ENCODE data around the gene ADAMTS2. TPM values are rescaled to one million over a fixed set of nuclear protein-coding genes. Genes with fewer than 3 reads are reported as not detected.

Gene ADAMTS2
- total RNA-seq, 1 donor from 2014 or later: 1.2 TPM

DNA sequence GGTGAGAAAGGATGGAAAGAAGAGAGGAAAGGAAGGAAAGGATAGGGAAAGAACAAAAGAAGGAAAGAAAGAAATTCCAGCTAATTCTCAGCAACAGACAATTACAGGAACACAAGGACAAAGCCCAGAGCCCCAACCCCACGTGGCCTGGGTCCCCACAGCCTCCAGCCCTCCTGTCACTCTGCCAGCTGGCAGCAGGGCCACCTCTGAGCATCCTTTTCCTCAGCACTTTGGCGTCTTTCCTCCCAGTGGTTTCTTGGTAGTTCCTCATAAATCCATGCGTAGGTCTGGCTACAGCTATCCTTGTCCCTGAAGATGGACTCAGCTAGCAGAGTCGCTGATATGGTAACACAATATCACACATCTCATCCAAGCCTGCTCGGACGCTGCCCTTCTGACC, 28.3 kb downstream of the ADAMTS2 start:
- Histone ChIP-seq H3K4me1 (peaks cover 23% of the 10 kb centered on the region), H3K4me3 (no peak overlapping the region), H4K20me1 (ENCODE audit: low read depth) (no peaks in the 10 kb centered on the region), H3K79me2 (ENCODE audit: low read depth) (no peaks in the 10 kb centered on the region), H3K27me3 (no peaks in the 10 kb centered on the region), H2AFZ (replicated peaks) (no peak overlapping the region), H3K36me3 (no peaks in the 10 kb centered on the region), H3K27ac (no peak overlapping the region), H3K4me2 (no peak overlapping the region), H3F3A (ENCODE audit: low read depth) (peaks cover 13% of the 10 kb centered on the region), H3K9me3 (ENCODE audit: low read depth) (no peaks in the 10 kb centered on the region), H3K9ac (no peak overlapping the region)
- peak overlapping the region; percentile 35 for H3K4me3 Mint-ChIP-seq
- peaks cover 2% of the 10 kb centered on the region for H3K36me3 Mint-ChIP-seq
- peaks cover 38% of the 10 kb centered on the region for H3K4me1 Mint-ChIP-seq
- TF ChIP-seq CTCF (IDR thresholded peaks at IDR 0.05) (no peak), EZH2 (IDR thresholded peaks at IDR 0.05) (no peak)
- no peak for DNase-seq (ENCODE audit: low spot score)
- no peak overlapping the region for H3K27ac Mint-ChIP-seq
- peaks cover 15% of the 10 kb centered on the region for H3K27me3 Mint-ChIP-seq (ENCODE audit: insufficient read depth, low read depth)
- H3K9me3 Mint-ChIP-seq: peaks cover 6% of the 10 kb centered on the region

DNA sequence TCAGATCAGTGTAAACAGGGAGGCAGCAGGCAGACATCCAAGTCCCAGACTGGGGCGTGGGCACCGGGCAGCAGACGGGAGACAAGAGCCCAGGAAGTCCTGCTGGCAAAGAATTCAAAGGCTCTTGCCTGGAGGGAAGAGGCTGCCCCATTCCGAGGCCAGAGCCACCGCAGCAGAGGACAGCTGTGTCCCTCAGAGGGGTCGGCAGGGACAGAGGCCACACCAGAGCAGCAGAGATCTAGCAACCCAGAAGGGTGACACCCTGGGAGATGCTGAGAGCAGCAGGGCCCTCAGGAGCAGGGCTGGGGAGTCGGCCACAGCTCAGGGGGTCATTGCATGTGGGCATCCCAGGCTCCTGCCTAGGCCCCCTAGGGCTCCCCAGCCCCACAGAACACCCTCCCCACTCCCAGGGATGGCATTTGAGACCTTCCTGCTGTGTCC, 29.1 kb downstream of the ADAMTS2 start:
- H3K27ac Mint-ChIP-seq: no peak overlapping the region
- Histone ChIP-seq H3F3A (ENCODE audit: low read depth) (peaks cover 13% of the 10 kb centered on the region), H3K79me2 (ENCODE audit: low read depth) (no peaks in the 10 kb centered on the region), H3K36me3 (no peaks in the 10 kb centered on the region), H3K4me2 (no peak overlapping the region), H3K4me3 (no peak overlapping the region), H3K9ac (no peak overlapping the region), H3K27ac (no peak overlapping the region), H2AFZ (replicated peaks) (no peak overlapping the region), H3K4me1 (peaks cover 23% of the 10 kb centered on the region), H3K27me3 (no peaks in the 10 kb centered on the region), H4K20me1 (ENCODE audit: low read depth) (no peaks in the 10 kb centered on the region), H3K9me3 (ENCODE audit: low read depth) (no peaks in the 10 kb centered on the region)
- H3K9me3 Mint-ChIP-seq: peaks cover 6% of the 10 kb centered on the region
- peaks cover 2% of the 10 kb centered on the region for H3K36me3 Mint-ChIP-seq
- peaks cover 13% of the 10 kb centered on the region for H3K27me3 Mint-ChIP-seq (ENCODE audit: insufficient read depth, low read depth)
- H3K4me1 Mint-ChIP-seq: peaks cover 35% of the 10 kb centered on the region
- no peak for DNase-seq (ENCODE audit: low spot score)
- no peak for TF ChIP-seq EZH2 (IDR thresholded peaks at IDR 0.05)
- TF ChIP-seq EZH2phosphoT487 (IDR thresholded peaks at IDR 0.05): no peak
- no peak for TF ChIP-seq CTCF (IDR thresholded peaks at IDR 0.05)
- no peak overlapping the region for H3K4me3 Mint-ChIP-seq

GRCh38 chr5:179315356-179315890, 29.8 kb downstream of the ADAMTS2 start:
- TF ChIP-seq CTCF (IDR thresholded peaks at IDR 0.05) (no peak), EZH2phosphoT487 (IDR thresholded peaks at IDR 0.05) (no peak), EZH2 (IDR thresholded peaks at IDR 0.05) (no peak)
- Histone ChIP-seq H3K79me2 (ENCODE audit: low read depth) (no peaks in the 10 kb centered on the region), H3K4me1 (peaks cover 23% of the 10 kb centered on the region), H4K20me1 (ENCODE audit: low read depth) (no peaks in the 10 kb centered on the region), H3K27ac (no peak overlapping the region), H3K4me2 (no peak overlapping the region), H2AFZ (replicated peaks) (no peak overlapping the region), H3K4me3 (no peak overlapping the region), H3K36me3 (no peaks in the 10 kb centered on the region), H3F3A (ENCODE audit: low read depth) (peaks cover 13% of the 10 kb centered on the region), H3K9ac (no peak overlapping the region), H3K27me3 (no peaks in the 10 kb centered on the region), H3K9me3 (ENCODE audit: low read depth) (no peaks in the 10 kb centered on the region)
- Mint-ChIP-seq H3K27ac (no peak overlapping the region), H3K36me3 (peaks cover 2% of the 10 kb centered on the region), H3K4me3 (no peak overlapping the region), H3K27me3 (ENCODE audit: insufficient read depth, low read depth) (peaks cover 11% of the 10 kb centered on the region), H3K9me3 (peaks cover 6% of the 10 kb centered on the region), H3K4me1 (peaks cover 34% of the 10 kb centered on the region)
- no peak for DNase-seq (ENCODE audit: low spot score)

Data from neural progenitor cell (in vitro differentiated cells).